Naive B cell (primary cell): ENCODE measurements around the gene KRT12. TPM values are rescaled to one million over a fixed set of nuclear protein-coding genes. Genes with fewer than 3 reads are reported as not detected.
A peak's percentile ranks its signal among the peaks of the same experiment; 100 is the strongest.

Experiments used
- ATAC-seq, 2 donors: fragments of 150-1000 bp; cut with Tn5 transposase; 2 replicates each; pipeline ENCODE4 v1.10.0; 2021; ENCODE audit warnings: low read depth in 2 of 2, mild to moderate bottlenecking in 2 of 2, moderate library complexity in 2 of 2
- DNase-seq: peaks from one replicate; pipeline ENCODE4 v3.0.0; 2022
- H3K27ac Mint-ChIP-seq, 6 donors: one replicate each; pipeline ENCODE4 v1.8.0; 2020 to 2022; ENCODE audit warnings: mild to moderate bottlenecking in 6 of 6, mixed read lengths in 6 of 6, moderate library complexity in 5 of 6, inconsistent platforms in 2 of 6
- H3K27me3 Mint-ChIP-seq, 3 donors: one replicate each; pipeline ENCODE4 v1.8.0; 2021 to 2022; ENCODE audit warnings: mixed read lengths in 3 of 3, mild to moderate bottlenecking in 1 of 3
- H3K36me3 Mint-ChIP-seq, 2 donors: one replicate each; pipeline ENCODE4 v1.8.0; 2020 to 2022; ENCODE audit warnings: mixed read lengths in 2 of 2, inconsistent platforms in 1 of 2, mild to moderate bottlenecking in 1 of 2
- H3K4me1 Mint-ChIP-seq, 3 donors: one replicate each; pipeline ENCODE4 v1.8.0; 2020 to 2022; ENCODE audit warnings: mixed read lengths in 3 of 3, inconsistent platforms in 1 of 3, mild to moderate bottlenecking in 1 of 3, moderate library complexity in 1 of 3
- H3K4me3 Mint-ChIP-seq, 8 donors: one replicate each; pipeline ENCODE4 v1.8.0; 2020 to 2022; ENCODE audit warnings: mild to moderate bottlenecking in 8 of 8, mixed read lengths in 8 of 8, moderate library complexity in 8 of 8, inconsistent platforms in 2 of 8
- H3K9me3 Mint-ChIP-seq, 7 donors: one replicate each; pipeline ENCODE4 v1.8.0; 2020 to 2022; ENCODE audit warnings: mixed read lengths in 7 of 7, mild to moderate bottlenecking in 5 of 7, inconsistent platforms in 2 of 7, moderate library complexity in 1 of 7
- polyA plus RNA-seq, 6 donors: library from polyadenylated mRNA; unstranded; fragments of 300-500 nt; fragmentation: Illumina TruSeq; gene quantifications; one replicate each; pipeline ENCODE4 v1.2.3, GENCODE V29; 2021; ENCODE audit warnings: low read depth in 6 of 6

Gene KRT12
- polyA plus RNA-seq, 6 donors from 2014 or later: not detected

GRCh38 chr17:40846515-40847144, 20.4 kb downstream of the KRT12 start:
- Mint-ChIP-seq H3K27me3 (peaks cover 55 to 57% (median 56%) of the 10 kb centered on the region in 3 donors), H3K36me3 (peaks cover 0 to 7% of the 10 kb centered on the region in 2 donors), H3K27ac (no peak overlapping the region), H3K9me3 (no peaks in the 10 kb centered on the region), H3K4me1 (no peaks in the 10 kb centered on the region), H3K4me3 (no peak overlapping the region)
- DNase-seq: no peak
- ATAC-seq: no peak

- DNase-seq (no peak), ATAC-seq (no peak)
- H3K4me1 Mint-ChIP-seq: no peaks in the 10 kb centered on the region
- peaks cover 0 to 2% (median 0%) of the 10 kb centered on the region in 7 donors for H3K9me3 Mint-ChIP-seq
- H3K4me3 Mint-ChIP-seq: no peak overlapping the region
- H3K27ac Mint-ChIP-seq: no peak overlapping the region
- peaks cover 54 to 58% (median 57%) of the 10 kb centered on the region in 3 donors for H3K27me3 Mint-ChIP-seq
- peaks cover 0 to 7% of the 10 kb centered on the region in 2 donors for H3K36me3 Mint-ChIP-seq
Observed at GRCh38 chr17:40844671-40845107, 22.3 kb downstream of the KRT12 start.

- peak in 1 of 2 donors; percentile 76 for ATAC-seq
- H3K36me3 Mint-ChIP-seq: peaks cover 0 to 7% of the 10 kb centered on the region in 2 donors
- no peak for DNase-seq
- H3K27me3 Mint-ChIP-seq: peaks cover 51 to 54% (median 53%) of the 10 kb centered on the region in 3 donors
- no peaks in the 10 kb centered on the region for H3K4me1 Mint-ChIP-seq
- H3K9me3 Mint-ChIP-seq: peaks cover 0 to 2% (median 0%) of the 10 kb centered on the region in 7 donors
- peak overlapping the region in 1 of 8 donors; percentile 48 for H3K4me3 Mint-ChIP-seq
- H3K27ac Mint-ChIP-seq: no peak overlapping the region
Observed at GRCh38 chr17:40843242-40843641, 23.8 kb downstream of the KRT12 start.

GRCh38 chr17:40841246-40841645, 25.8 kb downstream of the KRT12 start:
- ATAC-seq: no peak
- Mint-ChIP-seq H3K27me3 (peaks cover 47 to 51% (median 50%) of the 10 kb centered on the region in 3 donors), H3K9me3 (peaks cover 0 to 2% (median 0%) of the 10 kb centered on the region in 7 donors), H3K4me1 (no peaks in the 10 kb centered on the region), H3K4me3 (no peak overlapping the region), H3K36me3 (peaks cover 0 to 7% of the 10 kb centered on the region in 2 donors), H3K27ac (no peak overlapping the region)
- DNase-seq: no peak

GRCh38 chr17:40839194-40839593, 27.8 kb downstream of the KRT12 start:
- Mint-ChIP-seq H3K4me3 (no peak overlapping the region), H3K4me1 (no peaks in the 10 kb centered on the region), H3K27ac (no peak overlapping the region), H3K9me3 (peaks cover 0 to 2% (median 0%) of the 10 kb centered on the region in 7 donors), H3K36me3 (peaks cover 7 to 13% of the 10 kb centered on the region in 2 donors), H3K27me3 (peaks cover 27 to 30% (median 29%) of the 10 kb centered on the region in 3 donors)
- no peak for ATAC-seq
- no peak for DNase-seq

- Mint-ChIP-seq H3K4me3 (no peak overlapping the region), H3K27me3 (peaks cover 4 to 6% (median 5%) of the 10 kb centered on the region in 3 donors), H3K27ac (peak overlapping the region in 1 of 6 donors; percentile 24), H3K9me3 (peaks cover 0 to 2% (median 0%) of the 10 kb centered on the region in 7 donors), H3K36me3 (peaks cover 6 to 7% of the 10 kb centered on the region in 2 donors), H3K4me1 (no peaks in the 10 kb centered on the region)
- ATAC-seq: no peak
- DNase-seq: no peak
Observed at GRCh38 chr17:40836020-40836419, 31.0 kb downstream of the KRT12 start.

GRCh38 chr17:40833882-40834281, 33.1 kb downstream of the KRT12 start:
- Mint-ChIP-seq H3K4me1 (no peaks in the 10 kb centered on the region), H3K36me3 (peaks cover 11 to 14% of the 10 kb centered on the region in 2 donors), H3K4me3 (no peak overlapping the region), H3K9me3 (peaks cover 0 to 5% (median 0%) of the 10 kb centered on the region in 7 donors), H3K27ac (no peak overlapping the region), H3K27me3 (no peaks in the 10 kb centered on the region)
- ATAC-seq: no peak
- no peak for DNase-seq

- DNase-seq (no peak), ATAC-seq (no peak)
- peaks cover under 1 to 9% (median 2%) of the 10 kb centered on the region in 3 donors for H3K27me3 Mint-ChIP-seq
- peak overlapping the region in 1 of 6 donors; percentile 9 for H3K27ac Mint-ChIP-seq
- no peaks in the 10 kb centered on the region for H3K4me1 Mint-ChIP-seq
- peaks cover 0 to 5% (median 0%) of the 10 kb centered on the region in 7 donors for H3K9me3 Mint-ChIP-seq
- H3K4me3 Mint-ChIP-seq: peak overlapping the region in 1 of 8 donors; percentile 29
- H3K36me3 Mint-ChIP-seq: peaks cover 15 to 22% of the 10 kb centered on the region in 2 donors
Observed at GRCh38 chr17:40832840-40833239, 34.2 kb downstream of the KRT12 start.

- Mint-ChIP-seq H3K27ac (no peak overlapping the region), H3K36me3 (peaks cover 23 to 35% of the 10 kb centered on the region in 2 donors), H3K9me3 (peaks cover 0 to 9% (median 0%) of the 10 kb centered on the region in 7 donors), H3K4me1 (no peaks in the 10 kb centered on the region), H3K27me3 (peaks cover 18 to 32% (median 24%) of the 10 kb centered on the region in 3 donors), H3K4me3 (no peak overlapping the region)
- ATAC-seq (no peak), DNase-seq (no peak)
Observed at GRCh38 chr17:40830085-40830776, 36.8 kb downstream of the KRT12 start.

- Mint-ChIP-seq H3K27me3 (peaks cover 18 to 39% (median 24%) of the 10 kb centered on the region in 3 donors), H3K27ac (no peak overlapping the region), H3K36me3 (peaks cover 17 to 28% of the 10 kb centered on the region in 2 donors), H3K4me1 (peaks cover 3 to 10% (median 10%) of the 10 kb centered on the region in 3 donors), H3K9me3 (peaks cover 0 to 9% (median 0%) of the 10 kb centered on the region in 7 donors), H3K4me3 (no peak overlapping the region)
- no peak for ATAC-seq
- DNase-seq: no peak
Observed at GRCh38 chr17:40828454-40829044, 38.5 kb downstream of the KRT12 start.

- ATAC-seq (no peak), DNase-seq (no peak)
- Mint-ChIP-seq H3K4me3 (peak overlapping the region in 1 of 8 donors; percentile 25), H3K27me3 (peaks cover 18 to 39% (median 24%) of the 10 kb centered on the region in 3 donors), H3K36me3 (peaks cover 17 to 28% of the 10 kb centered on the region in 2 donors), H3K9me3 (peaks cover 0 to 9% (median 0%) of the 10 kb centered on the region in 7 donors), H3K27ac (no peak overlapping the region), H3K4me1 (peaks cover 3 to 11% (median 10%) of the 10 kb centered on the region in 3 donors)
Observed at GRCh38 chr17:40827746-40828453, 39.1 kb downstream of the KRT12 start.

GRCh38 chr17:40825599-40825998, 41.4 kb downstream of the KRT12 start:
- Mint-ChIP-seq H3K27me3 (peaks cover 18 to 46% (median 32%) of the 10 kb centered on the region in 3 donors), H3K4me1 (peaks cover 3 to 11% (median 10%) of the 10 kb centered on the region in 3 donors), H3K36me3 (peaks cover 26 to 35% of the 10 kb centered on the region in 2 donors), H3K27ac (no peak overlapping the region), H3K9me3 (peaks cover 0 to 9% (median 0%) of the 10 kb centered on the region in 7 donors), H3K4me3 (no peak overlapping the region)
- ATAC-seq: no peak
- no peak for DNase-seq
